GM23248 (cell line): ENCODE results near the gene DPP10.

ENCODE experiments used
- EZH2 ChIP-seq: fragments of 200-600 bp; sonication (generic); IDR thresholded peaks from 2 replicates; pipeline ENCODE4 v1.6.1; 2018; ENCODE audit warnings: antibody characterized with exemption, mild to moderate bottlenecking; ENCODE audit not compliant: insufficient read depth, poor library complexity, severe bottlenecking
- EZH2phosphoT487 ChIP-seq: fragments of 200-600 bp; sonication (generic); IDR thresholded peaks from 2 replicates; pipeline ENCODE4 v1.6.1; 2018; ENCODE audit warnings: antibody characterized with exemption, moderate library complexity, mild to moderate bottlenecking, low read depth; ENCODE audit not compliant: insufficient read depth

DNA sequence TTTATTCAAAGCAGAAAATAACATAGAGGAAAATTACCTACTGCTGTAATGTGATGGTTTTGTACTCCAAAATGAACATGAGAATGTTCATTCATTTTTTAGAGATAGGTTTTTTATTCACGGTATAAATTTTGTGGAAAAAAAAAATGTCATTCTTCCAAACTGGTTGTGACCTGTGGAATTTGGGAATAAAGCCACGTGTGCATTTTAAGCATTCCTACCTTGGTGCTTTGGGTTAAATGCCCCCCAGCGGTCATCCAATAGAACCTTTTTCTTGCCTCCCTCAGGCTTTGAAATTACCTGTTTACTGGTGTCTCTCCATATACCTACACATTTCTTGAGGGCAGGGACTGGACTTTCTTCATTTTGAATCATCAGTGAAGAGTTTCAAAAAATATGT is 740.7 kb downstream of the DPP10 start:
- TF ChIP-seq EZH2 = no peak
- no peak for TF ChIP-seq EZH2phosphoT487
